Measurements from ENCODE around the gene GPR146.
"Not testable (repeated sequence)": the region's sequence is repeated elsewhere in the genome, so short reads cannot be mapped to it uniquely, and the experiment has no call there.

GPR146 gene

DNA sequence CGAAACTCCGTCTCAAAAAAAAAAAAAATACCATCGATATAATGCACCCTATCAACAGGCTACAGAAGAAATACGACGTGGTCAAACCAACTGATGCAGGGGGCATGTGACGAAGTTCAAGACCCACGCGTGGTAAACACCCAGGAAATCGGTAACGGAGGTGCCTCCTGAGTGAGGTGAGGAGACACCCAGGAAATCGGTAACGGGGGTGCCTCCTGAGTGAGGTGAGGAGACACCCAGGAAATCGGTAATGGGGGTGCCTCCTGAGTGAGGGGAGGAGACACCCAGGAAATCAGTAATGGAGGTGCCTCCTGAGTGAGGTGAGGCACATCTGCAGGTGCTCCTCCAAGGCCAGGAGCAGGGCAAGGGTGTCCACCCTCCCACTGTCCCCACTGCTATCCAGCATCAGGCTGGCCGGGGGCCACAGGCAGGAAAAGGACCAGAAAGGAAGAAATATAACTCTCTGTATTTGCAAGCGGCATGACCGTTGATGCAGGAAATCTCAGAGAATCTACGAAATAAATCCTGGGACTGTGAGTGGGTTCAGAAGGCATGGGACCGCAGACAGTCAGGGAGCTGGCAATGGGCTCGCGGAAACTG lies 10.7 kb upstream of the GPR146 start:
- DNase-seq: no peak

DNA sequence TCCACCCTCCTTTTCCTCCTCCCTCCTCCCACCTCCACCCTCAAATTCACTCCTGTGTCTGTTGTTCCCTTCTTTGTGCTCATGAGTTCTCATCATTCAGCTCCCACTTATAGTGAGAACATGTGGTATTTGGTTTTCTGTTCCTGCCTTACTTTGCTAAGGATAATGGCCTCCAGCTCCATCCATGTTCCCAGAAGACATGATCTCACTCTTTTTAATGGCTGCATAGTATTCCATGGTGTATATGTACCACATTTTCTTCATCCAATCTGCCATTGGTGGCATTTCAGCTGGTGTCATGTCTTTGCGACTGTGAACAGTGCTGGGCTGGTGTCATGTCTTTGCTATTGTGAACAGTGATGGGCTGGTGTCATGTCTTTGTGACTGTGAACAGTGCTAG lies 9.6 kb upstream of the GPR146 start:
- DNase-seq; intact Hi-C loops (cut with DNase I): not testable (repeated sequence)

More for the DNA sequence above, 10.7 kb upstream of the GPR146 start:
- intact Hi-C loops (cut with DNase I): no loop called here

DNA sequence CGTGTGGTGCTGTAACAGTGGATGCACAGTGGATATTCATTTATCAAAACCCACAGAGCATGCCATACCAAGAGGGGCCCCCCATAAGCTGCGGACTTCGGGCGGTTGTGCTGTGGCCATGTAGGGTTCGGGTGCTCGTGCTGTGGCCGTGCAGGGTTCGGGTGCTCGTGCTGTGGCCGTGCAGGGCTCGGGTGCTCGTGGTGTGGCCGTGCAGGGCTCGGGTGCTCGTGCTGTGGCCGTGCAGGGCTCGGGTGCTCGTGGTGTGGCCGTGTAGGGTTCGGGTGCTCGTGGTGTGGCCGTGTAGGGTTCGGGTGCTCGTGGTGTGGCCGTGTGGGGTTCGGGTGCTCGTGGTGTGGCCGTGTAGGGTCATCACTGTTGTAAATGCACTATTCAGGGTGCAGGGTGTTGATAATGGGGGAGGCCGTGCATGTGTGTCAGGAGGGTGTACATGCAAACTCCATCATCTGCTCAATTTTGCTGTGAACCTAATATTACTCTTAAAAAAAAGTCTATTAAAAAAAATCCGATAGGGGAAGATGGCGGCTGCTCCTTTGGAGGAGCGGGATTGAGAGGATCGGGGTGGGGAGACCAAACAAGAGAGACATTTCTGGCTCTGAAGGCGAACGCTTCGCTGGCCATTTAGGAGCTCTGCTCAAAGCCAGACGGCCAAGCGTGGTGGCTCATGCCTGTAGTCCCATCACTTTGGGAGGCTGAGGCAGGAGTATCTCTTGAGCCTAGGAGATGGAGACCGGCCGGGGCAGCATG lies 8.0 kb upstream of the GPR146 start:
- DNase-seq; intact Hi-C loops (cut with DNase I): not testable (repeated sequence)

DNA sequence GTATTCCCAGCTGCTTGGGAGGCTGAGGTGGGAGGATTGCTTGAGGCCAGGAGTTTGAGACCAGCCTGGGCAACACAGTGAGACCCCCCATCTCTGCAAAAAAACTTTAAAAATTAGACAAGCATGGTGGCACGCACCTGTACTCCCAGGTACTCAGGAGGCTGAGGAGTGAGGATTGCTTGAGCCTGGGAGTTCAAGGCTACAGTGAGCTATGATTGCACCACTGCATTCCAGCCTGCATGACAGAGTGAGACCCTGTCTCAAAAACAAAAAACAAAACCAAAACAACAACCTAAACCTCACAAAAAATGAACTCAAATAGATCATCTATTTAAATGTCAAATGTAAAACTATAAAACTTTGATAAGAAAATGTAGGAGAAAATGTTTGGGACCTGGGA lies 4.1 kb upstream of the GPR146 start:
- DNase-seq; intact Hi-C loops (cut with DNase I): not testable (repeated sequence)

DNA sequence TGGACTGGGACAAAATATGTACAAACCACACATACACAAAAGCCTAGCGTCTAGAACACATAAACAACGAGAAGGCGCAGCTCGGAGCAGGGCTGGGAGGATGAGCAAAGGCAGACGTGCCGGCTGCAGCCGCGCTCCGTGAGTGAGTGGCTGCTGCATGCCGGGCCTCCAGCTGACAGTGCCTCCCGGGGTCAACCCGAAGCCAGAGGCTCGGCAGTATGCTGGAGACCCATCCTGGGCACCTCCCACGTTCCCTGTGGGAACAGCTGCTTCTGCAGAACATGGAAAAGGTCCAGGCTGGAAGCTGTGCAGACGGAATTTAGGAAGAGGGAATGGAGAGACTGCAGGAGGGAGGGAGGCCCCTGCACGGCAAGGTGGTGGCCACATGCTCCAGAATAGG lies 3.6 kb upstream of the GPR146 start:
- DNase-seq: peak in 12 of 42 donors; percentile 36 to 69 (median 58)
- intact Hi-C loops (cut with DNase I): no loop called here

DNA sequence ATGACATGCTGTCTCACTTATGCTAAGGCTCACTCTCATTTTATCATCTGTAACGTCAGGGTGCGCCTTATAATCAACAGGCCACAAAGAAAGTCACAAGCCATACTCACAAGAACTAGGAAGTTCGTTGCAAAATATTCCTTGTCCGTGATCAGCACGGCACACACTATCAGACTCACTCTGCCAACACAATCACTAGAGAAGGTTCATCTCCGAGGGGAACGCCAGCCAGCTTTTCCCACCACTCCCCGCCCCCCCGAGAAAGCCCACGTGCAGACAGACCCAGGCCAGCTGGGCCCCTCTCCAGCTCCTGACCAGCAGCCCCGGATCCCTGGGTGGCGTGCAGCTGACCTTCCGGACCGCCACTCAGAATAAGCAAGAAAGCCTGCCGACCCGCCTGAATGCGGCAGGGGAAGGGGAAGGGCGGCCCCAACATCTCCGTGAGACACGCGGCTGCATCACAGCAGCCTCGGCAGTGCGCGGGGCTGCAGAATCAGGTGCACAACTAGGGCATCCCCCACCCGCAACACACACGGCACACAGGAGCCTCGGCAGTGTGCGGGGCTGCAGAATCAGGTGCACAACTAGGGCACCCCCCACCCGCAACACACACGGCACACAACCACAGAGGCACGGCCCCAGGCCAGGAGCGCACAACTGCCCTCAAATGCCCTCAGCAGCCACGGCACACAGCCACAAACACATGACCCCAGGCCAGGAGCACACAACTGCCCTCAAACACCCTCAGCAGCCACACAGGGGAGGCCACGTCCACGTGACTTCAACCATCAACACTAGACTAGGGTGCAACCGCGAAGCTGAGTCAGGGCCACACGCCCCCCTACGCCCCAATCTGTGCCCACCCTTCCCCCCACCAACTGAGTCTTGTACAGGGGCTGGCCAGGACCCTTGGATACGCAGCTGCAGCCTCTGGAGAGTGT lies 2.5 kb upstream of the GPR146 start:
- intact Hi-C loops (cut with DNase I): no loop called here

DNA sequence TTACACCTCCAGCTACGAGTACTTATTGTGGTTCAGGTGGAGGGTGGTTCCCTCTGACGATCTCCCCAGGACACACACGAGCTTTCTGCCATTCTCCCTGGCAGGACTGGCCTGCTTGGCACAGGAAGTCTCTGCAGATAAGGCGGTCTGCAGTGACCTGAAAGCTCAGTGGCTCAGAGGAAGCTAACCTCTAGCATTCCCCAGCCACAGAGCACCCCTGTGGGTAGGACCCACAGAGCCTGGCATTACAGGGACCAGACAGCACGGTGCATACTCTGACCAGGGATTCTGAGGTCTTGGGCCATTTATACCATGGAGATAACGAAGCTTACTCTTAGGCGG lies 1.9 kb upstream of the GPR146 start:
- DNase-seq: no peak
- intact Hi-C loops (cut with DNase I): no loop called here

More for the DNA sequence above, 2.5 kb upstream of the GPR146 start:
- DNase-seq: no peak

DNA sequence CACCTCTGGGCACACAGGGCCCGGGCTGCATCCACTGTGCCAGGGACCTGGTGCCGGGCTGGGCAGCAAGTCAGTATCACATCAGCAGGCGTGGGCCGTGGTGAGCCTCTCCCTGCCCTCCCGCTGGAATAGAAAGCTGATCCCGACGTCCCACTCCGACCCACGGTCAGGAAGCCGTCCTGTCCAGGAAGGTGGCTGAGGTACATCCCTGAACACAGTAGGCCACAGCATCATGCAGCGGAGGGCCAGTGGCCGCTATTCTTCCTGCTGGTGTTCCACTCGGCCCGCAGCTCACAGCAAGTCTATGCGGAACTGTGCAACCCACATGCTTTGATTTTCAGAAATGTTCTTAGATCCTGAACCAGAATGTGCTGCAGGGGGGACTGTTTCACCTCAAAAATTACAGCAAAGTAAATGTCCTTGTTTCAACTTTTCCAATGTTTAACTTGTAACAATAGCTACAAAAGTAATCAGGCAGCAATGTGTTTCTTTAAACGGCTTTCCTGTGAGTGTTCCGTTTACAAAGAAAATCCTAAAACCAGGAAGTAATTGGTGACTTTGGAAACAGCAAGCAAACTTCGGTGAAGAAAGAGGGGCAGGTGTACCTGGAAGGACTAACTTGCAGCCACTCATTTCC lies 676 bp upstream of the GPR146 start:
- DNase-seq: no peak
- intact Hi-C loops (cut with DNase I): no loop called here

DNA sequence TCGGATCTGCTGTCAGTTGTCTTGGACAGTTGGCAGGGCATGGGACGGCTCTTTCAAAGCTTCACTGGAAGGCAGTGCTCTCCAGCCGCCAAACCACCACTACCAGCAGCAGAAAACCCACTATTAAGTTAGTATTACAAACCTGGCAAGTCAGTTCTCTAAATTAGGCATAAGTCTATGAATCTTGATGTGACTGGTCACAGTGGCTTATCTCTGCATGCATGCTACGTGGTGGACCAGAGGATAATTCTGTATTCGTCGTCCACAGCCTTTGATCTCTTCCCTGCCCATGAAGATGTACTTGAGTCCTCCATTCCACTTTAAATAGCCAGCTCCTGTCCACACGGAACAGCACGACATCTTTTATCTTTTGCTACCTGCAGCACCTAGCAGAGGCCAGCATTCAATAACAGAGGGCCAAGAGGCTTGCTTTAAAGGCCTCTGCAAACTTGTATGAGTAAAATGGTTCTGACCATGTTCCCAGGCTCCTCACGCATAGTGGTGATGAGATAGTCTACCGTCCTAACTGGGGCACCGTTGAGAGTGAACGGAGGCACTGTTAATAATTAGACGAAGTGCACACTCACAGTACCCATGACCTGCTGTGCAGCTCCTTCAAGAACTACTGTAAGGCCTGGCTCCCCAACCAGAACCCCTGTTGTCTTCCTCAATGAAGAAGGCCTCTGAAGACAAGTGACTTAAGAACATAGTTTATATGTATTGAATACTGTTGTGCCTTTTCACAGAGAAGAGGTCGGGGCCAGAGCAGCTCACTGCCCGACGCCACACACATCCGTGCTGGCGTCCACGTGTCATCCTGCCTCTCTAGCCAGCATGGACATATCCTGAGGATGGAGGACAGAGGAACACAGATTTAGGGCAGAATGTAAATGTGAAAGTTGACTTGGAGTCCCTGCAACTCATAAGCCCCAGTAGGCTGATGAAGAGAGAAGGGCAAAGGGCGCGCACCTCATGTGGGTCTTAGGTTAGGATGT lies 1.0 kb downstream of the GPR146 start:
- intact Hi-C loops (cut with DNase I): no loop called here
- no peak for DNase-seq

DNA sequence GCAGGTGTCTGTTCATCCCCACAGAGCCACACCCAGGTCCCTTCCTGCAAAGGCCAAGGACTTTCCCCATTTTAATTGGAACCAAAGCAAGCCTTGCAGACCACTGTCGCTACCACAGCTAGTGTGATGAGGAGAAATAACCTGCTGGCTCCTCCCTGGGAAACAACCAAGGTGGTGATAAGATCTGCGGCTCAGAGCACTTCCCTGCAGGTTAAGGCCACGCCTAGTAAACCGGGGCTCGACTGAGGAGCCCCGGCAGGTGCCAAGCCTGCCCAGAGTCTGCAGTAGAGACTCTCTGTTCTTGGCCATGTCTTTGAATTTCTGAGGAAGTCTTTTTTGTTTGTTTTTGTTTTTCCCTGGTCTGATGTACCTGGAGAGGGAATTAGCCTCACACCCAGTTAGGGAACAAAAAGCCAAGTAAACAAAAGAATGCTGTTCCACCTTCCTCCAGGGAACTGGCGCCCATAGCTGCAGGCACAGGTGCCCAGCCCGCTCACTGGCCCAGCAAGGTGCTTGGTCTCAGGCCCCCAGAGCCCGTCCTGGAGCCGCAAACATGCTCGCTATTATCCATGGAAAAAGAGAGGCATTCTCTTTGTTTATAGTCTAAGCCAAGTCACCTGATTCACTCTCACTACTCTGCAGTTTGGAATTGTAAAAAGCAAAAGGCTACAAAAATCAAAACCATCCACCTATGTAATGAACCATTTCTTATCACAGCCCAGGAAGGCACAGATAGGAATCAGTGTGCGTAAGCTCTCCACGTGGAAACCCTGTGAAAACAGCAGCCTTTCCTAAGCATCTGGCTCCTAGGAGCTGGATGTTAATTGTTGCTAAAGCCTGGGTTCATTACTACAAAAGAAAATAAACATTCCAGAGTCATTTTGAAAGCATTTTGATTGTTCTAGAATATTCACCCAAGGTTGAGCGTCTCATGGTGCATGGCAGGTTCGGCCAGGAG lies 2.7 kb downstream of the GPR146 start:
- intact Hi-C loops (cut with DNase I): no loop called here
- no peak for DNase-seq

DNA sequence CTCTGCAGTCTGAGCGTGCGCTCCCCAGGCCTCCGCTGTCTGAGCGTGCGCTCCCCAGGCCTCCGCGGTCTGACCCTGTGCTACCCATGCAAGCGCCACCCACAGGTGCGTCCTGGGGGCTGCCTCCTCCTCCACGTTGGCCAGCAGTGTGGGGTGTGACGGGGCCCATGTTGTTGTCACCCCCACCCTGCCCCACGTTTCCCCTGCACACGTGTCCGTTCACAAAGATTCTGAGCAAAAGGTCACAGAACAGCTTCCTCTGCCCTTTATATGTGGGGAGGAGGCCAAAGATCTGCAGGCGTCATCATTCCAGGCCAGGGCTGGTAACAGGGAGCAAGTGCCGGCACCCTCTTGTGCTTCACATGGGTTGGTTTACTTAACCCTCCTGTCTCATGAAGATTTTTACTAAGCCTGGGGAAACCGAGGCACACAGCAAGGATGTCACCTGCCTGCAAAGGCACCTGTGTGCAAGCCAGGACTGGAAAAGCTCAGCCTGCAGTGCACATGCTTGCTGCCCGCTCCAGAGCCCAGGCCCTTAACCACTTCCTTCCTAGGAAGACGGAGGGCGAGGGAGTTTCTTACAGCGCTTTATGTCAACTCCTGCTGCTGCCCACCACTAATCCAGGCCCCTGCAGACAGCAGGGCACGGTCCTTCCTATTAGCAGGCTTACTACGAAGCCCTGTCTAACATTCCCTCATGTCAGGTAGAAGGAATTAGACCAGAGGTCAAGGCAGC lies 4.8 kb downstream of the GPR146 start:
- intact Hi-C loops (cut with DNase I): no loop called here
- peak in 1 of 42 donors; percentile 3 for DNase-seq

DNA sequence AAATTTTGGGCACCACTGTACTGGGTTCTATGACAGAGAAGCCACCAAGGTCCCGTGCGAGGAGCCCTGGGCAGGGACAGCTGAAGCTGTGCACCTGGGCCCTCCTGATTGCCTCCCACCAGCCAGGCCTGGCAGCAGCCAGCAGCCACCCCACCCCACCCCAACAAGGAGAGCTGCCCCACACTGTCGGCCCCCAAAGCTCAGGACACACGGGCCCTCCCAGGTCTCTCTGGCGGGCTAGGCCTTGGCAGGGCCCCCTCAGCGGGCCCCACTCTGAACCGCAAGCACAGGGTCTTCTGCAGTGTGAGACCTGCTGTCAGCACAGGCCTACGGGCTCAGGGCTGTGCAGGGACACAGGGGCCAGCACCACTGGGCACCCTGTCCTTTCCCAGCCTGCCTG lies 5.5 kb downstream of the GPR146 start:
- no peak for DNase-seq
- intact Hi-C loops (cut with DNase I): no loop called here

DNA sequence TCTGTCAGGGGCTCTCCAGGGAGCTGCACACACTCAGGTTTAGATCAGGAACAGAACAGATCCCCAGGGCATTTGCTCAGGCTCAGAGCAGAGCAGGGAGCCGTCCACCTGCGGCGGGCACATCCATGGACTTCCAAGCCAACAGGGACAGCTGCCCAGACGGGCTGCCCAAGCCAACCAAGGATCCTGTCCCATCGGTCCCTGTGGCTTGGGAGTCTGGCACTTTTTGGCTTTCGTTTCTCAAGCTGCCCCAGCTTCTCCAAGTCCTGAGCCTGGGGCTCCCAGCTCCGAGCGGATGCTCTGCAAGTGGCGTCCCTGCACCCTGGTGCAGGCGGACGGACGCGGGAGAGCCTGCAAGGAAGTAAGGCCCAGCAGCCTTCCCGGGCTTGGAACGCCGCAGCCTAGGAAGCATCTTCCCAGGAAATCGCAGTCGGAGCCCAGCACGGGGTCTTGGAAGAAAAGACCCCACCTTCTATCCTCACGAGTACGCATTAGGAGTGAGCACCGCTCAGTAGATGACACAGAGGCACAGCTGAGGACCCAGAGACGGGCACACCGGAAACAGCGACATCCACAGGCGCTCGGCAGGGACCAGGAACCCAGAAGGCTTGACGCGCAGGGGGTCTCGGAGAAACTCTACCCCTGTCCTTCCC lies 6.0 kb downstream of the GPR146 start:
- intact Hi-C loops (cut with DNase I): no loop called here
- peak in 1 of 42 donors; percentile 41 for DNase-seq

DNA sequence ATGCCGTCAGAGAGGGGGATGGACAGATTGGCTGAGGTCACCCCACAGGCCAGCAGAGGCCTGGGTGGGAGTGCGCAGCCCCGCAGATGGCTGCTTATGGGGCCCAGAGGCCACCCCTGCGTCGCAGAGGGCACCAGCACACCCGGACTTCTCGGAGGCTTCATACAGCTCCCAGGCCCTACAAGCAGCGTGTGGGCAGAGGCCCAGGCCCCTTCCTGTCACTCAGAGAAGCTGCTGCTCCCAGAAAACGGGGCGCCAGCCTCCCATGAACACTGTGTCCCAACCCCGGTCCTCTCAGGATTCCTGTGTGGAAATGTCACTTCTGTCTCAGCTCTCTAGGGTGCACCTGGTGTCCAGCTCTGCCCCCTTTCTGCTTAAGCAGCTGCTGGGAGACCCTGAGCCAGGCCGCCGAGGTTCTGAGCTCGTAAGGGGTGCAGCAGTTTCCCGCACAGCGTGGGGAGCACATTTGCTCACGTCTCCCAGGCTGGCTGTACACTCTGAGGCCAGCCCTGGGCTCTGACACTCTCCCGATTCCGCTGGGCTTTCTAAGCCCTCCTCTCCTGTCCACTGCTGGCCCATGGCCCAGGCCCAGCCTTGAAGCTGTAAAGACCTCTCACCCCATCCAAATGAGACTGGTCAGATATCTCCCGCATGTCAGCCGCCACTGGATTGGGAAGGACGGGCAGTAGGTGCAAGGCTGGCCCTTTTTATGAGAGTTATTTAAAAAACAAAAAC lies 6.8 kb downstream of the GPR146 start:
- no peak for DNase-seq
- intact Hi-C loops (cut with DNase I): no loop called here

Measured in head of caudate nucleus (tissue), 42 donors.